Raji (cell line): ENCODE results near the gene YWHAE.

ENCODE experiments used
- POLR2A ChIP-seq: IDR thresholded peaks from 2 replicates; pipeline ENCODE4 v1.6.1; 2011; ENCODE audit warnings: low read depth, low read length, control low read depth; ENCODE audit not compliant: insufficient read depth

Gene YWHAE

GRCh38 chr17:1351971-1352370 is 48.1 kb downstream of the YWHAE start:
- no peak for TF ChIP-seq POLR2A

DNA sequence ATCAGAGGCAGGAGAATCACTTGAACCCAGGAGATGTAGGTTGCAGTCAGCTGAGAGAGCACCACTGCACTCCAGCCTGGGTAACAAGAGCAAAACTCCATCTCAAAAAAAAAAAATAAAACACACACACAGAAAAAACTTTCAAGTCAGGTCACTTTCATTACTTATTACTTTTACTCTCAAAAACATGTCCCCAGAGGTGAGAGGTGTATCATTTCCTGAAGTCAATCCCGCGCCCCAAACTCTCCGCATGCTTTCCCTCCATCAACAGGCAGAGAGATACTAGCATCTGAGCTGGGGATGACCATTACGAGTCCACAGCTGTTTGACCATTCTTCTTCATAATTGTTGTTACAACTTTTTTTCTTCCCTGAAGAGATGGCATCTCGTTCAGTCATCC is 48.7 kb downstream of the YWHAE start:
- TF ChIP-seq POLR2A: no peak

DNA sequence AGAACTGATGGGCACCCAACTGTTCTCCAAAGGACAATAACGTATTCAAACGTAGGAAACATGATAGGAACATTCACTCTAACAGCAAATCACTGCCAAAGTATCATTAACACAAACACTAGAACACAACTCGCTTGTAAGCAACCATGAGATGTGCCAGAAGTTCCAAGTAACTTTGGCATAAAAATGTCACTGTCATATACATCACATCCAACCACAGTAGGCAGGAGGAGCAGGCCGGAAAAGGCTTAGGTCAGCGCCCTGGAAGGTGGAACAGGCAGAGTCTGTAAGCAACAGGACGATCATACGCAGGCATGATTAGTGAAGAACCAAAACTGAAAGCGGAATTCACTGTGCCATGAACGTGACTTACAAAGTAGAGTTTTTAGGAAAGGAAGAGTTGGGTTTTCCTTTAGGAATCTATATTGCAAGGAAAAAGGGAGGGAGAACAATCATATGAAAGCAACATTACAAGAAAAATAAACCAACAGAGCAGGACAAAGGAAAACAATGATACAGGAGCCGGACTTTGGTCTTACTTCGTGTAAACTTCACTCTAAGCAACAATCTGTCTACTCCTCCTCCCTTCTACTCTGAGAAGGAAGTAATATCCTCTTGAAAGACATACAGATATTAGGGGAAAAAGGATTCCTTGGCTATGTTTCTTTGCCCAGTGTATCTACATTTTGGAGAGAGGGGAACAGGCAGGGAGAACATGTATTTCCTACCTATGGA is 52.3 kb downstream of the YWHAE start:
- TF ChIP-seq POLR2A: no peak

GRCh38 chr17:1344521-1344920 is 55.5 kb downstream of the YWHAE start:
- no peak for TF ChIP-seq POLR2A

DNA sequence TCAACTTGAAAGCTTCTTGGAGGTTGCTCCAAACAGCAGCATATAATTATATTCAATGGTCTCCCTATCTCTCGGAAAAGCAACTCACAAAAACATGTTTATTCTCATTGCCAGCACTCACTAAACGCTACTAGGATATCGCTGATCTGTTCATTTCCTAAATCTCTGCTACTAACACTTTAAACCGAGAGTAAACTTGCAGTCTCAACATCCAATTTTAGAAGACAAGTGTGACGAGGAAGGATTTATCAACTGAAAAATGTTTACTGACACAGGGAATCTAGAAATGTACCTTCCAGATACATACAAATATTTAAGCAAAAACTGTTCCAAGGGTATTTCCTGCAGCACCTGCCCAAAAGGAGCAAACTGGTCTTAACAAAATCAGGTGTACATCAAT is 56.5 kb downstream of the YWHAE start:
- TF ChIP-seq POLR2A: no peak

- TF ChIP-seq POLR2A: no peak
Observed at GRCh38 chr17:1340371-1340770, 59.7 kb downstream of the YWHAE start.

DNA sequence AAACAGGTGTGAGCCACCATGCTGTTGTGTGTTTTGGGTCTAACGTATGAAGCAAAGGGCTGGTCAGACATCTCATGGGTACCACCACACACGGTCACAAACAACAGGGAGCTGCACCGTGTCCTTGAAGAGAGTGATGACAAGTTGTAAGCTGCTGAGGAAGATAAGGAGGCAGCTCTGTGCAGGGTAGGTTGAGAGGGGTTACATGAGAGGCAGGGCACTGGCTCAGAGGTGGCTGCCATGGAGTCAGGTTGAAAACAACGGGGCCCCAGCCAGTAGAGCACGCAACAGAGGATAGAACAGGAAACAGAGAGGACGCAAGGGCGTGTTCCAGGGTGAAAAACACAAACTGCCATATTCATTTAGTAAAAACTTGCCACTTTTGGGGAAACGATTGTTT is 68.3 kb downstream of the YWHAE start:
- no peak for TF ChIP-seq POLR2A

DNA sequence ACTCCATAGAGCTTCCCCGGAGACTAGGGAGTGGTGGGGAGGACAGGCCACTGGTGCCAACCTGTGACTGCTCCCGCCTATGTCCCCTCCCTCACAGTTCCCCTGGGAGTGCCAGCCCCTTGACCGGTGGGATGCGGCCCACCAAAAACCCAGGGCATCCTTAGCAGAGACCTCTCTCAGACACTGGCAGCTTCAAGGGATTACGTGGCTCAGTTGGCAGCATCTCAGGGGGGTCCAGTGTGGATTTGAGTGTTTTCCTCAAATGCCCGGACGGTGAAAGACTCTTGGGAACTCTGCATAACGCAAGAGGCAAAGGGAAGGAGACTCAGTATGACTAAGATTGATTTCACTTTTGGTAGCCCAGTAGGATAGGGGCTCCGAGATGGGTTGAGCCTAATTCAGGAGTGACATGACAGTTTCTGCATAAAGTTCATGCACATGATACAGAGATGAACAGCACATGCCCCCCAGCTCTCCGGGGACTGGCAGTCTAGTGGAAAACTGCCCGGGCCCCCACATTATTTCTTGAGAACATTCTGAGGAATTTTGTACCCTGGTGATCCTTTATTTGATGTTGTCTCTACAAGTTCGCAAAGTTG is 70.2 kb downstream of the YWHAE start:
- TF ChIP-seq POLR2A: no peak

- TF ChIP-seq POLR2A: no peak
Observed at GRCh38 chr17:1328437-1328836, 71.6 kb downstream of the YWHAE start.

DNA sequence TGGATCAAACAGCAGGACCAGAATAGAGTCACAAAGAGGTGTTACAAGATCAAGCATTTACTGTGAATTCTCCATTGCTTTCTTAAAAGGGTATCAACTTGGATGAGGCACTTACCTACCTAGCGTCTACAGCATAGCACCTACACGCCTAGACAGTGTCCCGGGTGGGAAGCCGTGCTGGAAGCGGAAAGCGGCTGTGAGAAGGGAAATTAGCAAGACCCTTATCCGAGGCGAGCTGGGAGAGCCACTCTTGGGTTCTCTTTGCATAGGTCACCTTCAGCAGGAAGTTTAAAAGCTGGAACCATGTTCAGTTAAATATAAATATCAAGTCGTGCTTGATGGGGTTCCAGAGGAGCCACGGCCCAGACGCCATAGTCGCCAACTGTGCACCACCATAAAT is 74.3 kb downstream of the YWHAE start:
- TF ChIP-seq POLR2A: no peak

GRCh38 chr17:1324201-1324771 is 75.7 kb downstream of the YWHAE start:
- no peak for TF ChIP-seq POLR2A

- no peak for TF ChIP-seq POLR2A
Observed at GRCh38 chr17:1323336-1323735, 76.7 kb downstream of the YWHAE start.

- no peak for TF ChIP-seq POLR2A
Observed at GRCh38 chr17:1322480-1322879, 77.5 kb downstream of the YWHAE start.

DNA sequence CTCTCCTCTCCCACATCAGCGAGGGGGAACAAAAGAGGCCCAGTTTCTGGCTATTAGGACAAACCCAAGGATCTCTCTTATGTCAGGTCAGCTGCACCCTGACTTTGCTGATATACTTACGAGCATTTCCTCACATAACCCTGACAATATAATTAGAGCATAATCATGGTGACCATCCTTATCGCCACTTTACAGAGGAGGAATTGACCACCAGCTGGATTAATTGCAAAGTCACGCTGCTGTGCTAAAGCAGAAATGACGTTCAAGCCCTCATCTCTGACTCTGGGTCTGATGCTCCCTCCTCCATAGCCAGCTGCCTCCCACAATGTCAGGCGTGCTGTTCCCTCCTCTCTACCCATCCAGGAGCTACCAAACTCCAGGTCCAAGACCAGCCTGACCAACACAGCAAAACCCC is 78.0 kb downstream of the YWHAE start:
- no peak for TF ChIP-seq POLR2A

DNA sequence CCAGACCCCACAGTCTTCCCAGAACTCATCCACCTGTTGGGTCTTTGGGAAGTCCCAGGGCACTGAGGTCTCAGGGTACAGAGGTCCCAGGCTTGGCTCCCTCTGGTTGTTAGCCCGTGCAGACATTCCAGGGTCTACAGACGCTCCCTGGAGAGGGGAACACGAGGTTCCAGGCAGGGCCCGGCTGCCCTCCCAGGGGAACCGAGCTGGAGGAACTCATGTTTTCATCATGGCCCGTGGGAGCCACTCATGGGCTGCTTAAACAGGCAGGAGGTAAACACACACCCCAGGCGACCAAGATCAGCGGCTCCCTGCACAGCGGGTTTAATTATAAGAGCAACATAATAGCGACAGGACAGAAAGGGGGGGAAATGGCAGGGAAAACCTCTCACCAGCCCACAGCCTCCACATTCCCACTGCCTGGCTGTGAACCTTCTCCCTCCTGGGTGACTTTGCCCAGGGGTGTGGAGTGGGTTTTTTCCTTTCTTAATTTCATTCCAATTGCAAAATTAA is 84.1 kb downstream of the YWHAE start:
- TF ChIP-seq POLR2A: no peak

- TF ChIP-seq POLR2A: no peak
Observed at GRCh38 chr17:1315409-1315808, 84.6 kb downstream of the YWHAE start.

GRCh38 chr17:1313270-1314005 is 86.6 kb downstream of the YWHAE start:
- TF ChIP-seq POLR2A: no peak
